M059J (cell line): Measurements from ENCODE around the gene IFNAR2. TPM values are rescaled to one million over a fixed set of nuclear protein-coding genes. Genes with fewer than 3 reads are reported as not detected.

ENCODE experiments used
- DNase-seq: peaks from one replicate; pipeline ENCODE4 v3.0.0-alpha.2; 2012; ENCODE audit warnings: low read depth
- total RNA-seq: library from RNA; depleted of rRNA; stranded (reverse); fragments of >200 nt; shearing (Covaris generic); gene quantifications from 2 replicates; pipeline ENCODE4 v1.2.3, GENCODE V29; 2014; rRNA removed

The IFNAR2 gene
- total RNA-seq, 1 experiment from 2014 or later, result 17.6 TPM

DNA sequence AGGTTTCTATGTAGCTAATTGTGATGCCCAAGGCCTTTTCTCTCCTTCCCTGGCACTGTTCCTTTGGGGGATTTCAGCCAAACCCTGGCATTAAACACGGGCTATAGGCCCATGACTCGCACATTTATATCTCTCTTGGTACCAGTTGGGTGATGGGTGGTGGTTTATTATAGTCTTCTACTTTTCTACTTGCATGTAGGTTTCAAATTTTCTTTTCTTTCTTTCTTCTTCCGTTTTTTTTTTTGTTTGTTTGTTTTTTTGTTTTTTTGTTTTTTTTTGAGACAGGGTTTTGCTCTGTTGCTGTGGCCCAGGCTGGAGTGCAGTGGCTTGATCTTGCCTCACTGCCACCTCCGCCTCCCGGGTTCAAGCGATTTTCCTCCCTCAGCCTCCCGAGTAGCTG lies 37.5 kb downstream of the IFNAR2 start:
- peak; percentile 25 for DNase-seq

DNA sequence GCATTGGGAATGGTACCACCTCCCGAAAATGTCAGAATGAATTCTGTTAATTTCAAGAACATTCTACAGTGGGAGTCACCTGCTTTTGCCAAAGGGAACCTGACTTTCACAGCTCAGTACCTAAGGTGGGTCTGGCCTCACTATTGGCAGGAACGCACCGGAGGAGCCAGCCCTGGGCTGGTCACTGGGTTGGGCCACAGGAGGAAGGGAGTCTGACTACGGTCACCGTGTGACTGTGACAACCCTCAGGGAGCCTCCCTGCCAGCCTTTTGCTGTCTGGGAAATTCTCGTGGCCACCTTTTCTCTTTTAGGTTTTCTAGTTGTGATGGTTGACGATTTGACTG lies 38.6 kb downstream of the IFNAR2 start:
- no peak for DNase-seq

DNA sequence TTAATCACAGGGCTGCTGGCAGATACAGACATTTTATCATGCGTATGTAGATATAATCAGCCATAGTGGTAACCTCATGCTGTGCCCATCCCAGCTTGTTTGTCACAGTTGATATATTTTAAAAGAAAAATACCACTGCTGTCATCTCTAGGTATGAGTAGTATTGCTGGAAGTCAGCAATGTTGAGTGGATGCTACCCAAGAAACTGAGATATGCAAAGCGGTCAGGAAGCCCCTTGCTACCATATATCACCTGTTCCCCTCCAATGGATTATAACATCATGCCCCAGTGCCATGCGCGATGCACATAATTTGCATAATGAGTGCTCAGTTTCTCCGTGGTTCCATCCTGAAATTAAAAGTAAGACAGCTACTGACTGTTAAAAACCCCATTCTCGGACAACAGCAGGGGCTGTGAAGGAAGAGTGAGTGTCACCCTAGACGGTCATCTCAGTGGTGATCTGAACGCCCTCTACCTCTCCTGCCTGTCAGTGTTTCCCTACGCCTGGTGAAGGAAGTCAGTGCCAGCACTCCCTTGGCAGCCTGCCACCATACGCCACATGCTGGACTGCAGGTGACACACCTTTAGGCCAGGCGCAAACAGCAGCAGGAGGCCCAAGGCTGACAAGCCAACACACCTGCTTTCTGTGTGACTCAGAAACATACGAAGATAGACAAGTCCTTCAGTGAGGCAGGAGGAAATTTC lies 39.2 kb downstream of the IFNAR2 start:
- no peak for DNase-seq

DNA sequence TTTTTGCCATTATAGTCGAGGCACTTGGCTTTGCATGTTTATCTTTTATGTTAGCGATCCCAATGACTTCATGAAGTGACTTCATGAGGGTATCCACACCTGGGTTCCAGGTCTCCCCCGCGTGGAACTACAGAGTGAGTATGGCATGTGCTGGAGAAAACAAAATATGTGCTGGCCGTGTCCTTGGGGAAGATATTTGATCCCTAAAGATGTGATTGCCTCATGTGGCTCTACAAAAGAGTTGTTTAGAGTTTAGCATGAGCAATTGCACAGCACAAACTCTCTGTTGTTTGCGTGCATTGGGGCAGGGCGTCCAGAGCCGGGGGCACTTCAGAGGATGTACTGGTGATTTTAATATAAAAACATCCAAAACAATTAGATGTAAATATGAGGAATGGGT lies 41.2 kb downstream of the IFNAR2 start:
- no peak for DNase-seq

DNA sequence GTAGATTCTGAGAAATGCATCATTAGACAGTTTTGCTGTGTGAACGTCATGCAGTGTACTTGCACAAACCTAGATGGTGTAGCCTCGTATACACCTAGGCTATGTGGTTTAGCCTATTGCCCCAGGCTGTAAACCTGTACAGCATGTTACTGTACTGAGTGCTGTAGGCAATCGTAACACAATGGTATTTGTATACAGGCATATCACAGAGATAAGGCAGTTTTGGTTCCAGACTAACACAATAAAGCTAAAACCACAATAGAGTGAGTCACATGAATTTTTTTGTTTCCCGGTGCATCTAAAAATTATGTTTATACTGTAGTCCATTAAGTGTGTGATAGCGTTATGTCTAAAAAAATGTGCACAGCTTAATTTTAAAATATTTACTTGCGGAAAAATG lies 43.3 kb downstream of the IFNAR2 start:
- DNase-seq, result peak; percentile 85

DNA sequence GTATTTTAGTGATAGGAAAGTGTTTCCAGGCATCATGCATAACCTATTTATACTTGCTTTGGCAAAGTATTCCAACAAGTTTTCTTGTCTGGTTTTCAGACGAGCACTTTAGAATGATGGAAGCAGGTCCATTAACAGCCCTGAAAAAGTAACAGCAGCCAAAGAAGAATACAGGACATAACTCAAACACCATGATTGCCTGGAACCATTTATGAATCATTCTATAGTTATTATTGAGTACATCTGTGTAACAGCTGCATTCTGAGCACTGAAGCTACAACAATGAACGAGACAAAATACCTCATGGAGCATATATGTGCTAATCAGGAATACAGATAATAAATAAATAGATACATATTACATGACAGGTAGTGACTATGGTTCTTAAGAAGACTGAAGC lies 49.0 kb downstream of the IFNAR2 start:
- no peak for DNase-seq

DNA sequence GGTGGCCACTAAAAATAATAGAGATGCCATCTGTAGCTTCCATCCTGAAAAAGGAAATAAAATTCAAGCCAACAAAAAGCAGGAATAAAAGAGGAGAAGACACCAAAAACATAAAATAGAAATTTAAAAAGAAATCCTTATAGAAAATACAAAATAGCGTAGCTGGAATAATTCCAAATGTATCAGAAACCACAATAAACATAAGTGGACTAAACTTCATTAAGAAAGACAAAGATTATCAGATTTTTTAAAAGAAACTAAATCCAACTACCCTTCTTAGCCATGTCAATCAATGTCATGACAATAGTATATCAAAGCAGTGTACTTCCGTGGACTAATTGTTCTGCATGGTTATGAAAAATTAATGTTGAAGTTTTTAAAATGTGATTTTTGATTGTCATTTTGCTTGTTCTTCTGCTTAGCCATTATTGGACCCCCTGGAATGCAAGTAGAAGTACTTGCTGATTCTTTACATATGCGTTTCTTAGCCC lies 49.6 kb downstream of the IFNAR2 start:
- no peak for DNase-seq

Other genes starting within 250 kb of the IFNAR2 start
- not detected in 2 replicates for gene OLIG2, start 204.0 kb upstream of the IFNAR2 start, total RNA-seq
- gene OLIG1, start 159.8 kb upstream of the IFNAR2 start, total RNA-seq, result not detected in 2 replicates
- 94.3 and 102 TPM in 2 replicates for gene IL10RB, start 36.4 kb downstream of the IFNAR2 start, total RNA-seq
- gene IFNAR1, start 95.0 kb downstream of the IFNAR2 start, total RNA-seq, result 15.1 and 19.8 TPM in 2 replicates
- 75.2 and 80.1 TPM in 2 replicates for gene IFNGR2, start 173.5 kb downstream of the IFNAR2 start, total RNA-seq